HUES6 (cell line): ENCODE results near the gene E2F1.
"Not testable (repeated sequence)": the region's sequence is repeated elsewhere in the genome, so short reads cannot be mapped to it uniquely, and the experiment has no call there.

Source experiments
- H3K27ac ChIP-seq: 2 replicates; pipeline ENCODE4 v1.7.0; 2013; ENCODE audit warnings: low read depth, mild to moderate bottlenecking, low read length, inconsistent platforms
- H3K27me3 ChIP-seq: 2 replicates; pipeline ENCODE4 v1.6.1; 2013; ENCODE audit warnings: low read length; ENCODE audit not compliant: control insufficient read depth, insufficient read depth
- H3K36me3 ChIP-seq: 2 replicates; pipeline ENCODE4 v1.6.1; 2013; ENCODE audit warnings: low read length; ENCODE audit not compliant: control insufficient read depth, insufficient read depth
- H3K4me1 ChIP-seq: 2 replicates; pipeline ENCODE4 v1.6.1; 2013; ENCODE audit warnings: low read length; ENCODE audit not compliant: control insufficient read depth, insufficient read depth
- H3K4me3 ChIP-seq: 2 replicates; pipeline ENCODE4 v1.5.1; 2013; ENCODE audit warnings: low read depth, low read length
- H3K9ac ChIP-seq: one replicate; pipeline ENCODE4 v1.6.1; 2013; ENCODE audit warnings: mild to moderate bottlenecking, low read length
- H3K9me3 ChIP-seq: 2 replicates; pipeline ENCODE4 v1.6.1; 2013; ENCODE audit warnings: low read depth, low read length; ENCODE audit not compliant: control insufficient read depth, insufficient read depth

The E2F1 gene

DNA sequence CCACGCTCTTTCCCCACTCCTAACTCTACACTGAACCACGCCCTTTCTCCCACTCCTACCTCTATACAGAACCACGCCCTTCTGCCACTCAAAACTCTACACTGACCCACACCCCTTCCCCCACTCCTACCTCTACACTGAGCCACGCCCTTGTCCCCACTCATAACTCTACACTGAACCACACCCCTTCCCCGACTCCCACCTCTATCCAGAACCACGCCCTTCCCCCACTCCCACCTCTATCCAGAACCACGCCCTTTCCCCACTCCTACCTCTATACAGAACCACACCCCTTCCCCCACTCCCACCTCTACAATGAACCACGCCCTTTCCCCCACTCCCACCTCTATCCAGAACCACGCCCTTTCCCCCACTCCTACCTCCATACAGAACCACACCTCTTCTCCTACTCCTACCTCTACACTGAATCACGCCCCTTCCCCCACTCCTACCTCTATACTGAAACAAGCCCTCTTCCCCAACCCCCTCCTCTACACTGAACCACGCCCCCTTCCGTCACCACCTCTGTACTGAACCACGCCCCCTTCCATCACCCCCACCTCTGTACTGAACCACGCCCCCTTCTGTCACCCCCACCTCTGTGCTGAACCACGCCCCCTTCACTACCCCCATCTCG, 23.8 kb upstream of the E2F1 start:
- Histone ChIP-seq H3K9ac (no peak overlapping the region), H3K4me1 (peaks cover 12% of the 10 kb centered on the region), H3K4me3 (peak overlapping the region; percentile 26; the same call in 1 of the 2 replicates), H3K36me3 (0 out of 2 replicates have a peak, but pooled peaks cover 3% of the 10 kb centered on the region), H3K9me3 (no peaks in the 10 kb centered on the region), H3K27ac (no peak overlapping the region), H3K27me3 (no peaks in the 10 kb centered on the region)

DNA sequence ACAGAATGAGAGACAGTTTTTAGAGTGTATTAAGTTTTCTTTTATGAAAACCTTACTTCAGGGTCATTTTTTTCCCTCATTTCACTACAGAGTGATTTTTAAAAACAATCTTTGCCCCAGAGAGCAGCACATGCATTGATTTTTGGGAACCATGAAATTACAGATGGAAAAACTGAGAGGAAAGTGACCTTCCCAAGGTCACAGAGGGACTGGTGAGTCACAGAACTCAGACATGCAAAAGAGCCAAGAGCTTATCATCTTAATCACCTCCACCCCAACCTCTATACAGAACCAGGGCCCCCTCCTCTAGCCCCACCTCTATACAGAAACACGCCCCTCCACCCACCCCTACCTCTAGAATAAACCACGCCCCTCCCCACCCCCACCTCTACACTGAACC, 23.2 kb upstream of the E2F1 start:
- Histone ChIP-seq H3K27me3 (no peaks in the 10 kb centered on the region), H3K4me1 (peaks cover 12% of the 10 kb centered on the region), H3K9me3 (peaks cover under 1% of the 10 kb centered on the region; the same call in 1 of the 2 replicates), H3K27ac (no peak overlapping the region), H3K4me3 (no peak overlapping the region), H3K36me3 (0 out of 2 replicates have a peak, but pooled peaks cover 3% of the 10 kb centered on the region), H3K9ac (peak overlapping the region; percentile 17)

DNA sequence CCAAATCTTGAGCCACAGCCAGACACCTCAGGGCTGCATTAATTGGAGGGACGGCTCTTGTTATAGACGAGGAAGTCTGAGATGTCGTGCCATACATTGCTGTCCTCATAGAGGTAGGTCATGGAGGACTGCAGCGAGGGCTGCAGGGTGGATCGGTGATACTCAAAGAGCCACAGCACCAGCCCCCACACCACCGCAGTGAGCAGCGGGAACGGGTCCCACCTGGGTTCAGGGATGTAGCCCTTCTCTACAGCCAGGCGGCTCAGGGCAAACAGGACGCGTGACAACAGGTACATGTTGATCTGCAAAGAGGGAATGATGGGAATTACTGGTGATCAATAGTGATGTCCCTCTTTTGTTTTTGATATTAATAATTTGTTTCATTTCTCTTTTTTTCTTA, 21.5 kb upstream of the E2F1 start:
- Histone ChIP-seq H3K36me3 (0 out of 2 replicates have a peak, but pooled peaks cover 3% of the 10 kb centered on the region), H3K4me3 (no peak overlapping the region), H3K27ac (no peak overlapping the region), H3K9me3 (peaks cover 15% of the 10 kb centered on the region), H3K9ac (no peak overlapping the region), H3K4me1 (peaks cover 12% of the 10 kb centered on the region), H3K27me3 (no peaks in the 10 kb centered on the region)

DNA sequence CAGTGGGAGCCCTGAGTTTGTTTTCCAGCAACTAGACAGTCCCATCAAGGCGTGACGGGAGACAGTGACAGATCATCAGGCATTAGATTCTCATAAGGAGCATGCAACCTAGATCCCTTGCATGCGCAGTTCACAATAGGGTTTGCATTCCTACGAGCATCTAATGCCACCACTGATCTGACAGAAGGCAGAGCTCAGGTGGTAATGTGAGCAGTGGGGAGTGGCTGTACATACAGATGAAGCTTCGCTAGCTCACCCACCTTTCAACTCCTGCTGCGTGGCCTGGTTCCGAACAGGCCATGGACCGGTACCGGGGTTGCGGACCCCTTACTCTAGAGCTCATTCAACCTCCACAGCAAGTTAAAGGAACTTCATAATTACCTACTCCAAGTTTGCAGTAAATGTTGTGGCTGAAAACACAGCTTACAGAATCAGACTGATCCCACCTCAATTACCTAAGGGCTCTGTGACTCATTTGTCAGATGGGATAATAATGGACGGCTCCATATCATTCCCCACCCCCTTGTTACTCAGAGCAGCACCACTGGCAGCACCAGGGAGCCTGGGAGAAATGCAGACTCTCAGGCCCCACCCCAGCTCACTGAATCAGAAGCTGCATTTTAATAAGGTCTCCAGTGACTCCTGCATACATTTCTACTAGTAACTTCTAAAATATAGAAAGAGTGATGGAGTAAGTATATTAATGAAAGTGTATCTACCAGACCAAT, 18.2 kb upstream of the E2F1 start:
- Histone ChIP-seq H3K36me3 (0 out of 2 replicates have a peak, but pooled peaks cover 3% of the 10 kb centered on the region), H3K4me3 (no peak overlapping the region), H3K4me1 (0 out of 2 replicates have a peak, but pooled peaks cover 2% of the 10 kb centered on the region), H3K9me3 (peaks cover 25% of the 10 kb centered on the region), H3K27ac (no peak overlapping the region), H3K27me3 (no peaks in the 10 kb centered on the region), H3K9ac (no peak overlapping the region)

DNA sequence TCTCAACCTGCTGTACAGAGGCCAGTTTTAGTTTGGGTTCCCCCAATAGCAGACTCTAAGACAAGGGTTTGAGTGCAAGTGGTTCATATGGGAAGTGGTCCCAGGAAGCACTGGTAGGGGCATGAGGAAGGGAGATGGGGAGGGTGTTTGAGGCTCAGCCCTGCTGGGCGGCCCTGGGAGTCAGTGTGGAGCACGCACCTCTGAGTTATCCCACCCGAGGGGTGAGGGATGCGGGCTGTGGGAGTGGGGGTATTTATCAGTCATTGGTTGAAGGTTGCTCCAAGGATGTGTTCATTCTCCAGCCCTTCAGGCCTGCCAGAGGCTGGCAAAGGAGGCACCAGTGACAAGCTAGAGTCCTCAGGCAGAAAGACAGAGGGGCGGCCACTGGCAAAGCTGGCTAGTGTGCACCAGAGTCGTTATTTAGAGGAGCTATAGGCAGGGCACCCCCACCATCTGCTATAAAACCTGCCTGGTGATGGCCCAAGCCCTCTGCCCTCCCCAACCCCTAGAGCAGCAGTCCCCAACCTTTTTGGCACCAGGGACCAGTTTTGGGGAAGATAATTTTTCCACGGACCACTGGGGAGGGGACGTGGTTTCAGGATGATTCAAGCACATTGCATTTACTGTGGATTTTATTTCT, 17.4 kb upstream of the E2F1 start:
- Histone ChIP-seq H3K4me1 (no peaks in the 10 kb centered on the region), H3K27ac (no peak overlapping the region), H3K27me3 (no peaks in the 10 kb centered on the region), H3K4me3 (no peak overlapping the region), H3K9ac (no peak overlapping the region), H3K9me3 (peaks cover 25% of the 10 kb centered on the region), H3K36me3 (0 out of 2 replicates have a peak, but pooled peaks cover 3% of the 10 kb centered on the region)

DNA sequence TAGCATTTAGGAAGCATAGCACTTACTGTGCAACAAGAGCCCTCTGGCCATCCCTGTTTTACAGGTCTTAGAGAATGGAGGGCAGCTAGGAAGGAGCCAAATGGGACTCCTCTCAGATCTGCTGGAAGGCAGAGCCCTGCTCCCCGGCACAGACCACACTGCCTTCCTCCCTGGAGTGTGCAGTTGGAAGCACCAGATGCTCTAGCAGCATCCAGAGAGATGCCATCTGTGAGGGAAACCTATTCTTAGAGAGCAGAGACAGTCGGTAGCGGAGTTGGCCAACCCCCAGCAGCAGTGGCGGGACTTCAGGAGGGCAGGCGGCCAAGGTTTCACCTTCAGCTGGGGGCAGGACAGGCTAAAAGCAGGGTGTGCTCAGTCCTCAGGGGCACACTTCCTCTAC, 16.7 kb upstream of the E2F1 start:
- no peaks in the 10 kb centered on the region for H3K4me1 ChIP-seq
- H3K27me3 ChIP-seq: no peaks in the 10 kb centered on the region
- no peak overlapping the region for H3K27ac ChIP-seq
- no peak overlapping the region for H3K9ac ChIP-seq
- peaks cover 29% of the 10 kb centered on the region for H3K9me3 ChIP-seq
- H3K36me3 ChIP-seq: 0 out of 2 replicates have a peak, but pooled peaks cover 3% of the 10 kb centered on the region
- no peak overlapping the region for H3K4me3 ChIP-seq

DNA sequence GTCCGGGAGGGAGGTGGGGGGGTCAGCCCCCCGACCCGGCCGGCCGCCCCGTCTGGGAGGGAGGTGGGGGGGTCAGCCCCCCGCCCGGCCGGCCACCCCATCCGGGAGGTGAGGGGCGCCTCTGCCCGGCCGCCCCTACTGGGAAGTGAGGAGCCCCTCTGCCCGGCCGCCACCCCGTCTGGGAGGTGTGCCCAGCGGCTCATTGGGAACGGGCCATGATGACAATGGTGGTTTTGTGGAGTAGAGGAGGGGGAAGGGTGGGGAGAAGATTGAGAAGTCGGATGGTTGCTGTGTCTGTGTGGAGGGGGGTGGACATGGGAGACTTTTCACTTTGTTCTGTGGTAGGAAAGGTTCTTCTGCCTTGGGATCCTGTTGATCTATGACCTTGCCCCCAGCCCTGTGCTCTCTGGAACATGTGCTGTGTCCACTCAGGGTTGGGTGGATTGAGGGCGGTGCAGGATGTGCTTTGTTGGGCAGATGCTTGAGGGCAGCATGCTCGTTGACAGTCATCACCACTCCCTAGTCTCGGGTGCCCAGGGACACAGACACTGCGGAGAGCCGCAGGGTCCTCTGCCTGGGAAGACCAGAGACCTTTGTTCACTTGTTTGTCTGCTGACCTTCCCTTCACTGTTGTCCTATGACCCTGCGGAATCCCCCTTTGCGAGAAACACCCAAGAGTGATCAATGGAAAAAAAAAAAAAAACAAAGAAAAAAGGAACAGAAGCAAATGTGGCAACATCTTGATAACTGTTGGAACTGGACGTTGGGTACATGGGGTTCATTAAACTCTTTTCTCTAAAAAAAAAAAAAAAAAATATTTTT, 15.7 kb upstream of the E2F1 start:
- Histone ChIP-seq H3K27ac (no peak overlapping the region), H3K9me3 (peaks cover 38% of the 10 kb centered on the region), H3K4me3 (no peak overlapping the region), H3K27me3 (no peaks in the 10 kb centered on the region), H3K36me3 (no peaks in the 10 kb centered on the region), H3K9ac (no peak overlapping the region), H3K4me1 (no peaks in the 10 kb centered on the region)

DNA sequence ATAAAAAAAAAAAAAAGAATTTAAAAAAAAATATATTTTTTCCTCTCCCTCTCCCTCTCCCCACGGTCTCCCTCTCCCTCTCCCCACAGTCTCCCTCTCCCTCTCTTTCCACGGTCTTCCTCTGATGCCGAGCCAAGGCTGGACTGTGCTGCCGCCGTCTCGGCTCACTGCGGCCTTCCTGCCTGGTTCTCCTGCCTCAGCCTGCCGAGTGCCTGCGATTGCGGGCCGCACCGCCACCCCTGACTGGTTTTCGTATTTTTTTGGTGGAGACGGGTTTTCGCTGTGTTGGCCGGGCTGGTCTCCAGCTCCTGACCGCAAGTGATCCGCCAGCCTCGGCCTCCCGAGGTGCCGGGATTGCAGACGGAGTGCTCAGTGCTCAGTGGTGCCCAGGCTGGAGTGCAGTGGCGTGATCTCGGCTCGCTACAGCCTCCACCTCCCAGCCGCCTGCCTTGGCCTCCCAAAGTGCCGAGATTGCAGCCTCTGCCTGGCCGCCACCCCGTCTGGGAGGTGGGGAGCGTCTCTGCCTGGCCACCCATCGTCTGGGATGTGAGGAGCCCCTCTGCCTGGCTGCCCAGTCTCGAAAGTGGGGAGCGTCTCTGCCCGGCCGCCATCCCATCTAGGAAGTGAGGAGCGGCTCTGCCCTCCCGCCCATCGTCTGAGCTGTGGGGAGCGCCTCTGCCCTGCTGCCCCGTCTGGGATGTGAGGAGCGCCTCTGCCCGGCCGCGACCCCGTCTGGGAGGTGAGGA, 14.7 kb upstream of the E2F1 start:
- not testable (repeated sequence) for H3K27me3 ChIP-seq, H3K4me1 ChIP-seq, H3K4me3 ChIP-seq, H3K27ac ChIP-seq, H3K36me3 ChIP-seq, H3K9ac ChIP-seq
- H3K9me3 ChIP-seq: peaks cover 38% of the 10 kb centered on the region

DNA sequence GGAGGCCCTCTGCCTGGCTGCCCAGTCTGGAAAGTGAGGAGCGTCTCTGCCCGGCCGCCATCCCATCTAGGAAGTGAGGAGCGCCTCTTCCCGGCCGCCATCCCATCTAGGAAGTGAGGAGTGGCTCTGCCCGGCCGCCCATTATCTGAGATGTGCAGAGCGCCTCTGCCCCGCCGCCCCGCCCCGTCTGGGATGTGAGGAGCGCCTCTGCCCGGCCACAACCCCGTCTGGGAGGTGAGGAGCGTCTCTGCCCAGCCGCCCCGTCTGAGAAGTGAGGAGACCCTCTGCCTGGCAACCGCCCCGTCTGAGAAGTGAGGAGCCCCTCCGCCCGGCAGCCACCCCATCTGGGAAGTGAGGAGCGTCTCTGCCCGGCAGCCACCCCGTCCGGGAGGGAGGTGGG, 12.8 kb upstream of the E2F1 start:
- not testable (repeated sequence) for H3K4me1 ChIP-seq, H3K4me3 ChIP-seq, H3K9ac ChIP-seq, H3K27ac ChIP-seq, H3K36me3 ChIP-seq, H3K27me3 ChIP-seq
- H3K9me3 ChIP-seq: peaks cover 34% of the 10 kb centered on the region

DNA sequence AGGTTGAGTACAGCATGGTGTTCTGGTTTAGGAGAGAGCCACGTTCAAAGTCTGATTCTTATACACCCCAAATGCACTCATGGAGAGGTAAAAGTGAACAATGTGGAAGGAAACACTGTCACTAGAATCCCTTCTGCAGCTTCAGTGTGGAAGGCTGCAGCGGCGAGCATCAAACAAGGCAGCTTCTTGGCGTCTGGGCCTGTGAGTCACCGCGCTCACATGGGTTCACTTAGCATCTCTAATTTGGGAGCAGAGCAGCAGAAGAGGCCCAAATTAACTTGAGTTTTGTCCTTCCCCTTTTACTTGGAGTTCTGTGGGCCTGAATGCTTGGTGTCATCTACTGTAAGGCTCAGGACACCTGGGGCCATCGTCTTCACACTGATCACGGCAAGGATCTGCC, 10.9 kb upstream of the E2F1 start:
- Histone ChIP-seq H3K4me3 (no peak overlapping the region), H3K27ac (no peak overlapping the region), H3K36me3 (no peaks in the 10 kb centered on the region), H3K9me3 (peaks cover 22% of the 10 kb centered on the region), H3K9ac (no peak overlapping the region), H3K27me3 (no peaks in the 10 kb centered on the region), H3K4me1 (peaks cover 6% of the 10 kb centered on the region)
